Measurements from ENCODE around the gene DOP1B.
"Not testable (repeated sequence)": the region's sequence is repeated elsewhere in the genome, so short reads cannot be mapped to it uniquely, and the experiment has no call there.

DOP1B gene

GRCh38 chr21:36156815-36157670, at the start of gene DOP1B:
Gene DOP1B, plus strand, starts transcription at chr21:36156824. Its CDS starts 7,910 bp downstream, at chr21:36164734.
- DNase-seq = peak in 1 of 2 donors; percentile 52

GRCh38 chr21:36109868-36110267, 46.8 kb upstream of the DOP1B start:
- DNase-seq = no peak

- DNase-seq = no peak
Measured at GRCh38 chr21:36111238-36111637, 45.4 kb upstream of the DOP1B start.

GRCh38 chr21:36113647-36114428, 42.8 kb upstream of the DOP1B start:
- peak in 1 of 2 donors; percentile 73 for DNase-seq

- DNase-seq = no peak
Measured at GRCh38 chr21:36115138-36115730, 41.4 kb upstream of the DOP1B start.

GRCh38 chr21:36117286-36117741, 39.3 kb upstream of the DOP1B start:
- no peak for DNase-seq

- no peak for DNase-seq
Measured at GRCh38 chr21:36120304-36120888, 36.2 kb upstream of the DOP1B start.

- DNase-seq = no peak
Measured at GRCh38 chr21:36122977-36123376, 33.6 kb upstream of the DOP1B start.

- DNase-seq = no peak
Measured at GRCh38 chr21:36124395-36124794, 32.2 kb upstream of the DOP1B start.

- peak; percentile 52 to 66 for DNase-seq
Measured at GRCh38 chr21:36125512-36126207, 31.0 kb upstream of the DOP1B start.

GRCh38 chr21:36126208-36126565, 30.4 kb upstream of the DOP1B start:
- no peak for DNase-seq

GRCh38 chr21:36126621-36127110, 30.0 kb upstream of the DOP1B start:
- no peak for DNase-seq

GRCh38 chr21:36127250-36127904, 29.2 kb upstream of the DOP1B start:
- DNase-seq = no peak

- no peak for DNase-seq
Measured at GRCh38 chr21:36127977-36128376, 28.6 kb upstream of the DOP1B start.

GRCh38 chr21:36129219-36129618, 27.4 kb upstream of the DOP1B start:
- DNase-seq = no peak

GRCh38 chr21:36130414-36130762, 26.2 kb upstream of the DOP1B start:
- not testable (repeated sequence) for DNase-seq

- not testable (repeated sequence) for DNase-seq
Measured at GRCh38 chr21:36130839-36131238, 25.8 kb upstream of the DOP1B start.

- DNase-seq = no peak
Measured at GRCh38 chr21:36132696-36133095, 23.9 kb upstream of the DOP1B start.

- DNase-seq = peak in 1 of 2 donors; percentile 46
Measured at GRCh38 chr21:36134803-36135390, 21.7 kb upstream of the DOP1B start, which contains the start of gene CBR3. Gene CBR3, plus strand, starts transcription at chr21:36135079. Its CDS starts 114 bp downstream, at chr21:36135193.

GRCh38 chr21:36135391-36136102, 21.1 kb upstream of the DOP1B start:
- DNase-seq = peak; percentile 44 to 50

All from CD4-positive, alpha-beta T cell treated with Interleukin-4 for 1 hour (primary cell).